GM21576 (cell line): ENCODE data around the gene S100A8.
"Not testable (repeated sequence)": the region's sequence is repeated elsewhere in the genome, so short reads cannot be mapped to it uniquely, and the experiment has no call there.

ENCODE experiments used
- ATAC-seq: cut with Tn5 transposase; IDR thresholded peaks from one replicate; pipeline ENCODE4 v1.9.1; 2021; ENCODE audit warnings: mild to moderate bottlenecking, moderate library complexity; ENCODE audit not compliant: unreplicated experiment

S100A8 gene

GRCh38 chr1:153349363-153350320, 41.2 kb downstream of the S100A8 start:
- no peak for ATAC-seq

- ATAC-seq, result no peak
Observed at GRCh38 chr1:153348511-153349362, 42.1 kb downstream of the S100A8 start, which contains the start of gene PGLYRP4. TSS of gene PGLYRP4 (minus strand) at chr1:153348841. CDS start at chr1:153347932, 909 bp downstream.

GRCh38 chr1:153347856-153348255, 43.0 kb downstream of the S100A8 start:
- no peak for ATAC-seq

- ATAC-seq, result not testable (repeated sequence)
Observed at GRCh38 chr1:153347049-153347448, 43.8 kb downstream of the S100A8 start.

GRCh38 chr1:153346077-153346723, 44.7 kb downstream of the S100A8 start:
- no peak for ATAC-seq

- ATAC-seq, result no peak
Observed at GRCh38 chr1:153345187-153346076, 45.4 kb downstream of the S100A8 start.

- ATAC-seq, result no peak
Observed at GRCh38 chr1:153344718-153345025, 46.2 kb downstream of the S100A8 start.

GRCh38 chr1:153343811-153344717, 46.8 kb downstream of the S100A8 start:
- ATAC-seq, result no peak

- no peak for ATAC-seq
Observed at GRCh38 chr1:153343040-153343681, 47.7 kb downstream of the S100A8 start.

GRCh38 chr1:153342178-153342577, 48.7 kb downstream of the S100A8 start:
- ATAC-seq, result no peak

- ATAC-seq, result no peak
Observed at GRCh38 chr1:153341431-153341934, 49.4 kb downstream of the S100A8 start.

GRCh38 chr1:153340356-153340755, 50.5 kb downstream of the S100A8 start:
- ATAC-seq, result no peak
